ENCODE results near the gene FADD. TPM values are rescaled to one million over a fixed set of nuclear protein-coding genes. Genes with fewer than 3 reads are reported as not detected.

The FADD gene
- total and polyA plus RNA-seq, 2 donors (not counting 3 experiments of a cell fraction or from before 2014, with no cell fraction given) = 35.4 to 45.1 TPM

- intact Hi-C loops (cut with micrococcal nuclease) = no loop called here
- ChIA-PET CTCF (interaction anchor here (1.0 to 1.4 kb wide), 5 partner anchors 9 to 311 kb away, joined by 3 read pairs; no protein-coding TSS in a partner anchor), POLR2A (interaction anchor here (0.6 kb wide), 1 partner anchor 9 kb away, joined by 7 read pairs; no protein-coding TSS in a partner anchor)
- TF ChIP-seq POLR2A (IDR thresholded peaks at IDR 0.05; ENCODE audit: low read depth, low read length) (no peak), MYC (IDR thresholded peaks at IDR 0.05; ENCODE audit: low read depth, low read length) (no peak), EZH2 (IDR thresholded peaks at IDR 0.05; ENCODE audit: borderline replicate concordance, low read depth, low read length, severe bottlenecking) (no peak), POLR2AphosphoS5 (IDR thresholded peaks at IDR 0.05; ENCODE audit: insufficient read depth, low read depth, low read length) (no peak), GATA2 (IDR thresholded peaks at IDR 0.05; ENCODE audit: insufficient read depth, insufficient read length, low read depth, low read length) (no peak), JUN (IDR thresholded peaks at IDR 0.05; ENCODE audit: borderline replicate concordance, insufficient read depth, insufficient read length, low read depth) (no peak), CTCF (IDR thresholded peaks at IDR 0.05; ENCODE audit: extremely low read depth in 1 of 2, insufficient read depth in 1 of 2, low read depth in 1 of 2, low read length in 2 of 2) (no peak), FOS (IDR thresholded peaks at IDR 0.05; ENCODE audit: borderline replicate concordance, insufficient read depth, low read length) (no peak)
- Histone ChIP-seq H3K9ac (replicated peaks; ENCODE audit: extremely low read depth, insufficient read depth, low read length) (no peak overlapping the region), H3K9me3 (replicated peaks; ENCODE audit: control insufficient read depth, insufficient read depth, low read length) (no peaks in the 10 kb centered on the region), H3K4me2 (ENCODE audit: insufficient read depth, low read length) (no peak overlapping the region), H3K27me3 (ENCODE audit: control insufficient read depth in 2 of 2, insufficient read depth in 2 of 2, low read length in 2 of 2) (no peaks in the 10 kb centered on the region), H3K27ac (ENCODE audit: insufficient read depth, low read depth, low read length) (no peak overlapping the region), H3K36me3 (ENCODE audit: control insufficient read depth in 2 of 2, extremely low read depth in 1 of 2, insufficient read depth in 2 of 2, low read length in 2 of 2) (no peaks in the 10 kb centered on the region), H3K4me3 (replicated peaks in 1 of 3; ENCODE audit: insufficient read depth in 1 of 3, low read depth in 1 of 3, low read length in 3 of 3) (no peak overlapping the region), H4K20me1 (replicated peaks; ENCODE audit: control insufficient read depth, extremely low read depth, insufficient read depth, low read length) (no peaks in the 10 kb centered on the region), H3K79me2 (ENCODE audit: control insufficient read depth, insufficient read depth, low read length) (no peaks in the 10 kb centered on the region), H3K4me1 (ENCODE audit: control insufficient read depth, extremely low read depth, insufficient read depth, low read length) (peaks cover 7% of the 10 kb centered on the region), H3K9me1 (replicated peaks; ENCODE audit: control insufficient read depth, extremely low read depth, insufficient read depth, low read length) (no peaks in the 10 kb centered on the region), H2AFZ (ENCODE audit: low read depth, low read length) (no peak overlapping the region)
- BruUV-seq (replicated peaks) = no TSS peak
- FAIRE-seq (no peak), DNase-seq (ENCODE audit: low read depth, low spot score) (no peak)
- dilution Hi-C loops (cut with MboI; ENCODE audit: extremely low pct_ligation_motif_present, low sequenced_read_pairs) = no loop called here
Observed at GRCh38 chr11:70230151-70230839, 27.2 kb downstream of the FADD start.

All from endothelial cell of umbilical vein (primary cell).